22Rv1 (cell line): ENCODE measurements around the gene PLB1.

Experiments
- CTCF ChIP-seq: fragments of 450-650 bp; IDR thresholded peaks from 2 replicates; pipeline ENCODE4 v1.5.1; 2017; ENCODE audit warnings: mild to moderate bottlenecking
- ZFX ChIP-seq: fragments of 450-650 bp; IDR thresholded peaks from 2 replicates; pipeline ENCODE4 v1.6.1; 2017; ENCODE audit warnings: antibody characterized with exemption, borderline replicate concordance

GRCh38 chr2:28453396-28453795 lies 42.5 kb upstream of the PLB1 start:
- TF ChIP-seq CTCF: no peak
- no peak for TF ChIP-seq ZFX
